SK-N-SH (cell line): ENCODE measurements around the gene CDK9.

Source experiments
- CHD2 ChIP-seq: fragments of 150-350 bp; IDR thresholded peaks from 2 replicates; pipeline ENCODE4 v1.6.1; 2018; ENCODE audit warnings: low read length; ENCODE audit not compliant: partially characterized antibody
- CTCF ChIP-seq: fragments of 200-600 bp; sonication (generic); IDR thresholded peaks from 2 replicates; pipeline ENCODE4 v1.6.1; 2017; ENCODE audit warnings: antibody characterized with exemption, mild to moderate bottlenecking, moderate library complexity
- TAF1 ChIP-seq: IDR thresholded peaks from 2 replicates; pipeline ENCODE4 v1.6.1; 2012; ENCODE audit warnings: low read depth, mild to moderate bottlenecking, low read length, moderate library complexity, borderline replicate concordance

- TF ChIP-seq CHD2 (no peak), TAF1 (peak; percentile 70; the same call in 1 of the 2 replicates), CTCF (no peak)
Measured at GRCh38 chr9:127838375-127839078, 52.7 kb downstream of the CDK9 start.
